ENCODE measurements around the gene LRP1.

- TF ChIP-seq, protein P1, sequence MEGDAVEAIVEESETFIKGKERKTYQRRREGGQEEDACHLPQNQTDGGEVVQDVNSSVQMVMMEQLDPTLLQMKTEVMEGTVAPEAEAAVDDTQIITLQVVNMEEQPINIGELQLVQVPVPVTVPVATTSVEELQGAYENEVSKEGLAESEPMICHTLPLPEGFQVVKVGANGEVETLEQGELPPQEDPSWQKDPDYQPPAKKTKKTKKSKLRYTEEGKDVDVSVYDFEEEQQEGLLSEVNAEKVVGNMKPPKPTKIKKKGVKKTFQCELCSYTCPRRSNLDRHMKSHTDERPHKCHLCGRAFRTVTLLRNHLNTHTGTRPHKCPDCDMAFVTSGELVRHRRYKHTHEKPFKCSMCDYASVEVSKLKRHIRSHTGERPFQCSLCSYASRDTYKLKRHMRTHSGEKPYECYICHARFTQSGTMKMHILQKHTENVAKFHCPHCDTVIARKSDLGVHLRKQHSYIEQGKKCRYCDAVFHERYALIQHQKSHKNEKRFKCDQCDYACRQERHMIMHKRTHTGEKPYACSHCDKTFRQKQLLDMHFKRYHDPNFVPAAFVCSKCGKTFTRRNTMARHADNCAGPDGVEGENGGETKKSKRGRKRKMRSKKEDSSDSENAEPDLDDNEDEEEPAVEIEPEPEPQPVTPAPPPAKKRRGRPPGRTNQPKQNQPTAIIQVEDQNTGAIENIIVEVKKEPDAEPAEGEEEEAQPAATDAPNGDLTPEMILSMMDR (IDR thresholded peaks at IDR 0.05; ENCODE audit: low read depth, low read length, poor library complexity, severe bottlenecking), result no peak
- no peak for TF ChIP-seq EZH2phosphoT487 (IDR thresholded peaks at IDR 0.05; ENCODE audit: borderline replicate concordance, low read length)
Measured at GRCh38 chr12:57146961-57147944, 19.0 kb downstream of the LRP1 start, which contains the start of gene LRP1-AS.

Measured in DOHH2 (cell line).